HG02938 (cell line): Measurements from ENCODE around the gene PARP6.
"Not testable (repeated sequence)": the region's sequence is repeated elsewhere in the genome, so short reads cannot be mapped to it uniquely, and the experiment has no call there.

ENCODE experiments used
- ATAC-seq: cut with Tn5 transposase; IDR thresholded peaks from one replicate; pipeline ENCODE4 v1.9.1; 2021; ENCODE audit warnings: mild to moderate bottlenecking, moderate library complexity; ENCODE audit not compliant: unreplicated experiment

PARP6 gene

GRCh38 chr15:72281713-72282112 is 9.4 kb upstream of the PARP6 start:
- ATAC-seq: no peak

GRCh38 chr15:72280751-72281150 is 8.4 kb upstream of the PARP6 start:
- ATAC-seq: no peak

GRCh38 chr15:72278737-72279136 is 6.4 kb upstream of the PARP6 start:
- no peak for ATAC-seq

- no peak for ATAC-seq
Measured at GRCh38 chr15:72276326-72276700, 4.0 kb upstream of the PARP6 start.

- not testable (repeated sequence) for ATAC-seq
Measured at GRCh38 chr15:72275635-72276325, 3.4 kb upstream of the PARP6 start.

GRCh38 chr15:72272997-72273352 is 621 bp upstream of the PARP6 start:
- peak; percentile 7 for ATAC-seq

- no peak for ATAC-seq
Measured at GRCh38 chr15:72271895-72272212, 500 bp downstream of the PARP6 start.

- ATAC-seq: no peak
Measured at GRCh38 chr15:72271221-72271620, 1.1 kb downstream of the PARP6 start.

GRCh38 chr15:72269739-72270138 is 2.6 kb downstream of the PARP6 start:
- ATAC-seq: no peak

- no peak for ATAC-seq
Measured at GRCh38 chr15:72265031-72265430, 7.3 kb downstream of the PARP6 start.

GRCh38 chr15:72252663-72253299 is 19.6 kb downstream of the PARP6 start:
- no peak for ATAC-seq

- ATAC-seq: no peak
Measured at GRCh38 chr15:72249142-72249810, 23.1 kb downstream of the PARP6 start.

- no peak for ATAC-seq
Measured at GRCh38 chr15:72248514-72248913, 23.8 kb downstream of the PARP6 start.

GRCh38 chr15:72242775-72243370 is 29.5 kb downstream of the PARP6 start:
- ATAC-seq: no peak

- no peak for ATAC-seq
Measured at GRCh38 chr15:72239652-72240051, 32.7 kb downstream of the PARP6 start.

- no peak for ATAC-seq
Measured at GRCh38 chr15:72238586-72238985, 33.8 kb downstream of the PARP6 start.

GRCh38 chr15:72237853-72238224 is 34.5 kb downstream of the PARP6 start:
- no peak for ATAC-seq

- ATAC-seq: peak; percentile 73
Measured at GRCh38 chr15:72237029-72237852, 35.1 kb downstream of the PARP6 start.

- no peak for ATAC-seq
Measured at GRCh38 chr15:72236381-72237003, 35.9 kb downstream of the PARP6 start.

- ATAC-seq: no peak
Measured at GRCh38 chr15:72235298-72235697, 37.1 kb downstream of the PARP6 start.

GRCh38 chr15:72233769-72234168 is 38.6 kb downstream of the PARP6 start:
- no peak for ATAC-seq
